GM18517 (cell line): ENCODE measurements around the gene CDH4.

ENCODE experiments used
- ATAC-seq: cut with Tn5 transposase; IDR thresholded peaks from one replicate; pipeline ENCODE4 v1.9.1; 2021; ENCODE audit warnings: mild to moderate bottlenecking, moderate library complexity; ENCODE audit not compliant: unreplicated experiment

The CDH4 gene

GRCh38 chr20:61659994-61660346 lies 407.9 kb downstream of the CDH4 start:
- ATAC-seq: no peak

DNA sequence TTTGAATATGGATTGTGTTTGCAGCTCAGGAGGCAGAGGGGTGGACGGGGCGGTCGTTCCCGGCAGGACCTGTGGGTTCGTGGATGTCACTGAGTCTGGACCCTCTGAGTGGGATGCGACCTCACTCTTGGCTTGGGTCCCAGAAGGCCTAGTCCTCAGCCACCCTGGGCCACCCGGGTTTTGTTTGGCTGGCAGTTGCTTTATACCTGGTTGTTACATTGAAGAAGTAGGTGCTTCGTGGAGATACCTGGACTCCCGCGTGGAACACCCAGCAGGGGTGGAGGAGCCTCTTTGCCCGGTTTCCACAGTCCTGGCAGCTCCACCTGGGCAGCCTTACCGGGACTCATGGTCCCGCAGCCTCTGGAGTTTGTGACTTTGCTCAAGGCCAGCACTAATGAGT lies 408.5 kb downstream of the CDH4 start:
- no peak for ATAC-seq

DNA sequence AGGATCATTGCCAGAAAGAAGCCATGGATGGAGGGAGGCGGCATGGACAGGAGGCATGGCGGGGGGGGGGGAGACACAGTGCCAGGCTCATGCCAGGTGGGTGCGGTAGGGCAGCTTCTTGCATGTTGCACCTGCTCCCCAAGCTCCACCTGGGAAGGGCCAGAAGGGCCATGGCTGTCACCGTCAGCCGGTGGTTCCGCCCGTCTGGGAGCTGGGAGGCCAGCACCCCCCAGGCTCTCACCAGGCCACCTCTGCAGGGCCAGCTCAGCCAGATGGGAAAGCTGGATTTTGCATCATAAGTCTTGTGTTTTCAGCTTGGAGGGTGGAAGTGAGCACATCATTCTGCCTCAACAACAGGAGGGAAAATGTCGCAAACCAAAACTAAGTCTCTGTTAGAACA lies 409.0 kb downstream of the CDH4 start:
- ATAC-seq: no peak

GRCh38 chr20:61661583-61661982 lies 409.5 kb downstream of the CDH4 start:
- ATAC-seq: no peak

DNA sequence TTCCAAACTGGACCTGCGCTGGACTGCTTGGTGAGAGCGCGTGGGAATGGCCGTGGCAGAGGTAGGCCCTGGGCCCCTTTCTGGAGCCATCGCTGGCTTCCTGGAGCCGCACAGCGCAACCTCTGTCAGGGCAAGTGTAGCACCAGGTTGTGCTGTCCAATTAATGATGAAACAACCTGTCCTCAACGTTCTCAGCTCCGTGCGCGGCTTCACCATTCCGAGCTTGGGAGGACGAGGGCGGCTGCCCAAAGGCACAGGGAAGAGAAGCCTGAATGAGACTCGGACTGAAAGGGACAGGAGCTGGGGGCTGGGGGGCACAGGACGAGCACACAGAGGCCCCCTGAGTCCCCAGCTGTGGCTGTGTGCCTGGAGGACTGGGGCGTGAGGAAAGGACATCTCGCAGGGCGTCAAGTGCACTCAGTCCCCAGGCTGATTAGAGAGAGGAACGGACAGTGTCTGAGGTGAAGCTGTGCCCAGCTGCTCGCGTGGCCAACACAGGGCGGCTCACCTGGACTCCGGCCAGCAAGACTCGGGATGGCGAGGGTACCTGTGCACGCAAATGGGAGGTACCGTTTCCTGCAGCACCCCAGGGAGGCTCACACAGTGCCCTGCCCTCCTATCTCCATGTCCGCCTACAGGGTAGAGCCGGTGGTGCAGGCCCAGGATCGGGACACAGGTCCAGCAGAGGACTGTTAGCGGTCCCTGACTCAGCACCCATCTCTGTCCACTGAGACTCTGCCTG lies 410.3 kb downstream of the CDH4 start:
- no peak for ATAC-seq

GRCh38 chr20:61662968-61663331 lies 410.9 kb downstream of the CDH4 start:
- ATAC-seq: no peak

GRCh38 chr20:61663521-61664425 lies 411.7 kb downstream of the CDH4 start:
- ATAC-seq: no peak

DNA sequence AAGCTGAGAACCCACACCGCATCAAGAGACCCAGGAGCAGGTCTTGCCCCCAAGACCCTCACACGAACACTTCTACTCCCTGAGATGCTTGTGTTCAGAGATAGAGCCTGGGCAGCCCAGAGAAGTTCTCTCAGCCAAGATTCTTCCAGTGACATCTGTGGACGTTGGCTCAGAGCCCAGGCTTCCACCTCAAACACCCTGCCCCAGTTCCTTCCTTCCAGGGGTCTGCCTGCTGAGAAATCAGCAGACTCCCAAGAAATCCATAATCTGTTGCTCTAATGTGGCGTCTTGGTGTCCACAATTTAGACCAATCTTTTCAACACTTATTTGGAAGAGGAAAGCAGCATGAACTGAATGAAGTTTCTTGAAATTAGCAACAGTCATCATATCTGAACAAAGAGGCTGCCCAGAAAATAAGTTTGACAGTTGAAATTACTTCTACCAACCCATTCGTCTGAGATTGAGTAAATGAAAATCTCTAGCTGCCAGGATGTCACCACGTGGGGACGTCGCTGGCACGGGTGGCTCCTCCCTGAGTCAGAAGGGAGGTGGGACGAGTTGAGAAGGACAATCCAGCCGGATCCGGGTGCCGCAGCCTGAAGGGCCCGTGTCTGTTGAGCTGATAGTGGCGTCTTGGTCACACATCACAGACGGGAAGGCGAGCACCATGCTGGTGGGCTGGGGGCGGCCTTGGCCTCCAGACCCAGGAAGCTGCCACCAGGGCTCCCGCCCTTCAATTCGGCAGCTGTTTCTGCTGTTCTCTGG lies 412.7 kb downstream of the CDH4 start:
- no peak for ATAC-seq

DNA sequence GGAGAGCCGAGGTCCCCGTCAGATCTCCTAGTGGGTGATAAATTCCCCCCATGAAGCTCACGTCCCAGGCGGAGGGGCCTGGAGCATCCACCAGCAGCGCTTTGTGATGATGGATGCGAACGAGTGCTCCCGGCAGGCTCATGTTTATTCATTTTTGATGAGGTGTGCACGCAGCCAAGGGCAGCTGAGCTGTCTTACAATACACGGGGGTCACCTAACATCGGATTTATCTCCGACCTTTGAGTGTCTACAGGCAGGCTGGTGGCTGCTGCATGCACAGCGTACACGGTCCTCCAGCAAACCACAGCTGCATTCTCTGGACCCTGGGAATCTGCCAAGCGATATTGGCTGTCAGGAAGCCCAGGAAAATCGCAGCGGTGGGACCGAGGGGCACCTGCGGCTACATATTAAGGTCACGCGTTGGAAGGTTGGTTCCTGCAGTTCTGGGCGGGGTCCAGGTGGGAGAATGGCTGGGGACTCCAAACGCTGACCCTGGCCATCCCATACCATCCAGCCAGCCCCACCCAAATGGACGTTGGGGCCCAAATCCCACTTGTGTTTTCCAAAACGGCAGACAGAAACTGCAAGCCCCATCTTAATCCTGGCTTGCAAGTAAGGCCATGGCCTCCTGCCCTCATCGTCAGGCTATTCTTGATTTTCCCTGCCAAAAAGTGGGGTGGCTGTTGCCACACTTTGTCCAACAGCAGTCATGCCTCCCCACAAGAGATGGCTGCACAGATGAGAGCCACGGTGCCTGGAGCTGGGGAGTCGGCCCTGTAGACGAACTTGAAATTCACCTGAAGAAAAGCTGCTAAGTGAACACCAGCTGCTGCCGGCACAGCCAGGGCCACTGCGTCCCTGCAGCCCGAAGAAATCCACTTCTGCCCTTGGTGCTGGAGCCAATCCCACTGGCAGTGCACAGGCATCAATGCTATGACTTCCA lies 413.7 kb downstream of the CDH4 start:
- ATAC-seq: no peak

- no peak for ATAC-seq
Observed at GRCh38 chr20:61666471-61666832, 414.4 kb downstream of the CDH4 start.

DNA sequence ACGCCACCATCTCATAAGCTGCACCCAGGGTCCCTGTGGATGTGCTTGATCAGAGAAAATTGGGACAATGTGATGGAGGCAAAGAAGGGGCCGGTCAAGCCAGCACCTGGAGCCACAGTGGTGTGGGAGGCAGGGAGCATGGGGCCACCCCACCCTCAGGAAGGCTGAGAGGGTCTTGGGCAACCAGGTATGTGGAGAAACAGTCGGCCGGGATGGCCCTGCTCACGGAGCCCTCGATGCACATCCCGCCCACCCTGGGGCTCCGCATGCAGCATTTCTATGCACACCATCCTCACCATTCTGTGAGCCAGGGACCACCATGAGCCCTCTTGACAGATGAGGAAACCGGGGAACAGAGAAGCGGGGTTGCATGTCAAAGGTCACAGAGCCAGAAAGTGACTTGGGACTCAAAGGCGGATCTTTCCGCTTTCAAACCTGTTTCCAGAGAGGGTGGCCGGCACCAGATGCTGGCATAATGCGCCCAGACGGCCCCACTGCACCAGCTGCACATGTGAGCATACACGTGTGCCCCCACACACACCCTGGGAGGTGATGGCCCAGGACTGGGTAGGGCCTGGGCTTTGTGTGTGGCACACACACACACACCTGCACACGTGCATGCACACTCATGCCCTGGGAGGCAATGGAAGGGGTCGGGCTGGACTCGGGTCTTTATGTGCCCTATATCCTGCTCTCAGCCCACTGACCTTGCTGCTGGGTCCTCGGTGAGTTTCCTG lies 415.2 kb downstream of the CDH4 start:
- ATAC-seq: no peak

- ATAC-seq: no peak
Observed at GRCh38 chr20:61668065-61668650, 416.1 kb downstream of the CDH4 start.

DNA sequence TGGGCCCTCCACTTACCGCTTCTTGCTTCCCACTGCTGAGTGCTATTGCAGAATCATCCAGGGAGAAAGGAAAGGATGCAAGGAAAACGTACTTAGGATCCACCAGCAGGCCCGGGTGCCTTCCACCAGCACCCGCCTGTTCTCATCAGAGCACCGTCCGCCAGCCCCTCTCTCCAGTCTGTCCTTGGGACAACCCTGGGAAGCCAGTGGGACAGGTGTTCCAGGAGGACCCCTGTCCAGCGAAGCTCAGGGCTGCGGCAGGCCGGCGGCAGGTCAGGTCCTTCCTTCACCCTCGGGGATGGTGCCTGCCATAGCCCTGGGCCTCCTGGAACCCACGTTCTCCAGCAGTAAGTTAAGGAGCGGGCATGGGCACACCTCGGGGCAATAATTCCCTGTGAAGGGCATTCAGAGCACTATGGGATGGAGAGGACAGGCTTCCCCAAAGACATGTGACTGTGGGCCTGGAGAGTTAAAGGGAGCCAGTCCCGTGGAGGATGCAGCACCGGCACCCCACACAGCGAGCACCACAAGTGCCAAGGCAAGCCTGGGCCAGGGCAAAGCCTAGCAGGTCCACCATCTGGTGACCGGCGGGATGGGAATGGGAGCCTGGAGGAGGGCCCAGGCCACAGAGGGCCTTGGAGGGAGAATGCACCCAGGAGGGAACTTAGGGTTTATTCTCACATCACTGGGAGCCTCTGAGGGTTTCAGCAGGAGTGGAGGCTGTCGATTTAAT lies 416.9 kb downstream of the CDH4 start:
- no peak for ATAC-seq

DNA sequence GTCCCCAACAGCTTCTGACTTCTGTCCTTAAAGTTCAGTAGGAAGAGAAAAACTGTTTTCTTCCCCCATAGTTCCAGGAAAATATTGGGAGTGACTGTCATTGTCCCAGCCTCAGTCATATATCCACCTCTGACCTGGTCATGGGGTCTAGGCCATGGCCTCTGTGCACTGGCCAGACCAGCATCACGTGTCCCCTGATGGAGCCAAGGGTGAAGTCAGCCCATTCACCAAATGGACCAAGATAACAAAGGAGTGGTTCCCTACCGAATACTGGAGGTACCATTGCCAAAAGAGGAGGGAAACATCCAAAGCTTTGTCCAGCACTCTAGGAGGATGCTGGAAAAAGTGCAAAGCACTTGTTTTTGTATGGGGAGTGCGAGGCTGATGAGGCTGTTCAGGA lies 418.2 kb downstream of the CDH4 start:
- ATAC-seq: no peak

GRCh38 chr20:61671559-61671958 lies 419.5 kb downstream of the CDH4 start:
- no peak for ATAC-seq

DNA sequence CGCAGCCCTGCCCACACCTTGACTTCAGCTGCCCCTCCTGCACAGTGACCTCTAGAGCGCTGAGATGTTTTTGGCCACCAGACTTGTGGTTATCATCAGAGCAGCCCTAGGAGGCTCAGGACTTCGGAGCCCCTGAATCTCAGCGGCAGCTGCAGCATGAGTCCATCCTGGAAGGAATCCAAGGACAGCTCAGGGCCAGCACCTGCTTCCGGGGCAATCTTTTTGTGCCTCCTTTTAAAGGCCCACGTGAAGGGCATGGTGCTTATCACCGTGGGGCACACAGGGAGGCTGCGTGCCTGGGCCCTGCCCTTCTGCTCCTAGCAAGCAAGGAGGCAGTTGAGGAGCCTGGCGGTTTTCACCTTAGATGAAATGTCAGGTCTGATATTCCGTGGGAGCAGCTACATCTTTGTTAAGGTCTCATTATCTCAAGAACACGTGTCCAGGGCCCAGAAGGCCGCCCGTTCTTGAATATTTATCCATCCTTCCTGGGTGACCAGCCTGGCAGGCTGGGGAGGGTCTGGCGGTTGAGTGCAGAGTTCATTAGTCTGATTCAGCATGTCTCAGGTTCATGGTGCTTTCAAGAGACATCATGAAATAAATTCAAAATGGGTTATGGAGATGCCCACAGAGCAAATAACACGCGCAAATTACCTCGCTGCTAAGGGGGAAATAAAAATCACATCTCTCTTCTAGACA lies 421.2 kb downstream of the CDH4 start:
- ATAC-seq: no peak

GRCh38 chr20:61674121-61674520 lies 422.1 kb downstream of the CDH4 start:
- ATAC-seq: no peak

DNA sequence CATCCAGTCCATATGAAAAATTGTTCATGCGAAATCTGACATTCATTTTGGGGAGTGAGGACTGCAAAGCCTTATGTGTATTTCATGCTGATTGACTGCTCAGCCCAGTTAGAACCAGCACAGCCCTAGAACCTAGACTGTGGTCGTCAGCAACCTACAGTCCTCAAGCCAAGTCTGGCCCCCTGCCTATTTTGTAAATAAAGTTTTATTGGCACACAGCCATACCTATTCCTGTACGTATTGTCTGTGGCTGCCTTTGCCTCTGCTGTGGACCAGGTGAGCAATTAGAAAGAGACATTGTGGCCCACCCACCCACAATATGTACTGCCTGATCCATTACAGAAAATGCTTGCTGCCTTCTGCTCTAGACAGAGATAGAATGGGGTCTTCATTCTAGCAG lies 422.6 kb downstream of the CDH4 start:
- ATAC-seq: no peak
